T-cell (primary cell): ENCODE measurements around the gene JRKL. TPM values are rescaled to one million over a fixed set of nuclear protein-coding genes. Genes with fewer than 3 reads are reported as not detected.

Source experiments
- ATAC-seq, 4 experiments: fragments of 200-7000 bp in 3 of 4; fragments of 150-1000 bp in 1 of 4; cut with Tn5 transposase; replicated peaks in 1 of 4; 1 replicate in 3 of 4; 2 replicates in 1 of 4; pipeline ENCODE4 v1.10.0; 2021; ENCODE audit warnings: moderate library complexity in 3 of 4, mild to moderate bottlenecking in 2 of 4, moderate number of reproducible peaks in 1 of 4
- CTCF ChIA-PET, 2 donors: fragments of 300-600 bp; sonication (Branson Sonifier 250); formaldehyde crosslinking; loops; one replicate each; lab custom pipeline; 2022; ENCODE audit warnings: antibody characterized with exemption in 2 of 2; lab: Charles Lee
- POLR2A ChIA-PET, 2 donors: fragments of 300-600 bp; sonication (Branson Sonifier 250); formaldehyde crosslinking; loops; one replicate each; lab custom pipeline; 2022; ENCODE audit warnings: antibody characterized with exemption in 2 of 2; lab: Charles Lee
- DNase-seq, 35 experiments: peaks; one replicate each; pipeline versions ENCODE4 v3.0.0 to v3.0.0-alpha.2; 2013 to 2023
- H3K27ac ChIP-seq: one replicate; pipeline ENCODE4 v1.5.1; 2013; ENCODE audit warnings: low read length
- H3K27me3 ChIP-seq, 2 experiments: replicated peaks in 1 of 2; 1 replicate in 1 of 2; 2 replicates in 1 of 2; pipeline versions ENCODE4 v1.6.1 to v1.7.0; 2013; ENCODE audit warnings: low read length in 1 of 2, mixed read lengths in 1 of 2; ENCODE audit not compliant: control insufficient read depth in 2 of 2, insufficient read depth in 2 of 2; ENCODE audit errors: extremely low read depth in 1 of 2
- H3K36me3 ChIP-seq, 2 donors: 1 replicate in 1 of 2; 2 replicates in 1 of 2; pipeline versions ENCODE4 v1.6.1 to v1.7.0; 2013; ENCODE audit warnings: low read length in 1 of 2; ENCODE audit not compliant: control insufficient read depth in 2 of 2, insufficient read depth in 1 of 2; ENCODE audit errors: extremely low read depth in 1 of 2
- H3K4me1 ChIP-seq, 2 experiments: 1 replicate in 1 of 2; 2 replicates in 1 of 2; pipeline versions ENCODE4 v1.6.1 to v1.7.0; 2013; ENCODE audit warnings: low read length in 2 of 2, mixed read lengths in 1 of 2; ENCODE audit not compliant: insufficient read depth in 2 of 2, control insufficient read depth in 1 of 2; ENCODE audit errors: extremely low read depth in 1 of 2
- H3K4me3 ChIP-seq, 2 donors: 1 replicate in 1 of 2; 2 replicates in 1 of 2; pipeline versions ENCODE4 v1.5.1 to v1.7.0; 2013; ENCODE audit warnings: mild to moderate bottlenecking in 2 of 2, low read length in 1 of 2, moderate library complexity in 1 of 2; ENCODE audit not compliant: control insufficient read depth in 1 of 2; ENCODE audit errors: extremely low read depth in 1 of 2
- H3K9me3 ChIP-seq: 2 replicates; pipeline ENCODE4 v1.7.0; 2013
- H3K27ac Mint-ChIP-seq, 2 donors: one replicate each; pipeline ENCODE4 v1.8.0; 2020 to 2021; ENCODE audit warnings: mild to moderate bottlenecking in 2 of 2, mixed read lengths in 2 of 2
- H3K27me3 Mint-ChIP-seq, 2 donors: one replicate each; pipeline ENCODE4 v1.8.0; 2021 to 2022; ENCODE audit warnings: mixed read lengths in 2 of 2
- H3K36me3 Mint-ChIP-seq: one replicate; pipeline ENCODE4 v1.8.0; 2021; ENCODE audit warnings: mixed read lengths
- H3K4me1 Mint-ChIP-seq, 3 donors: one replicate each; pipeline ENCODE4 v1.8.0; 2020 to 2022; ENCODE audit warnings: mixed read lengths in 3 of 3, mild to moderate bottlenecking in 1 of 3
- H3K4me3 Mint-ChIP-seq, 3 donors: one replicate each; pipeline ENCODE4 v1.8.0; 2020 to 2022; ENCODE audit warnings: mild to moderate bottlenecking in 3 of 3, mixed read lengths in 3 of 3, moderate library complexity in 3 of 3
- H3K9me3 Mint-ChIP-seq, 3 donors: one replicate each; pipeline ENCODE4 v1.8.0; 2020 to 2022; ENCODE audit warnings: mixed read lengths in 3 of 3
- WGBS: methylation state at CpG from one replicate; pipeline ENCODE4 v1.1.5; 2013; ENCODE audit warnings: missing lambda C conversion rate; ENCODE audit not compliant: insufficient coverage; 5-methylcytosine and 5-hydroxymethylcytosine counted together
- total RNA-seq, 35 experiments: library from RNA in 6 of 35; stranded (reverse) in 6 of 35; fragments of 120-200 nt in 1 of 35; gene quantifications; one replicate each; pipeline versions ENCODE4 v1.2.1 to v1.2.4 and lab custom pipeline; 2013 to 2026

Gene JRKL
- total RNA-seq, 5 donors from 2014 or later (not counting 1 experiment from before 2014, with no cell fraction given): 4.8 to 15.6 (median 12.3) TPM

- Histone ChIP-seq H3K27ac (peak within 1 kb of the TSS; percentile 61), H3K27me3 (no peaks in the 10 kb centered on the region), H3K4me1 (peaks cover 11 to 36% of the 10 kb centered on the region in 2 experiments), H3K4me3 (peak within 1 kb of the TSS; percentile 69 to 97), H3K36me3 (no peaks in the 10 kb centered on the region), H3K9me3 (no peaks in the 10 kb centered on the region)
- Mint-ChIP-seq H3K9me3 (no peaks in the 10 kb centered on the region), H3K27me3 (no peaks in the 10 kb centered on the region), H3K4me1 (peaks cover 23 to 46% (median 36%) of the 10 kb centered on the region in 3 donors), H3K36me3 (peaks cover 3% of the 10 kb centered on the region), H3K27ac (peak within 1 kb of the TSS; percentile 93 to 98), H3K4me3 (peak within 1 kb of the TSS; percentile 87 to 98 (median 98))
- DNase-seq (peak; percentile 67 to 95 (median 89)), ATAC-seq (peak; percentile 82 to 90 (median 85))
- POLR2A ChIA-PET: interaction anchor here (0.5 to 3.2 kb wide), 30 partner anchors 11 to 1703 kb away, joined by 3 to 38 read pairs (median 3); partner anchors contain the start of genes CCDC82 (in 1 of the 2) and JRKL (in 1 of the 2)
- CTCF ChIA-PET: interaction anchor here (0.6 to 7.2 kb wide), 129 partner anchors 8 to 1370 kb away, joined by 3 to 145 read pairs (median 4); partner anchors contain the start of genes CCDC82 (in 1 of the 2), CWC15 (in 1 of the 2), JRKL (in 1 of the 2) and KDM4D (in 1 of the 2)
- WGBS: 6% methylated on average over 15 of the region's 31 CpGs
Observed at GRCh38 chr11:96342961-96343711, 46.7 kb upstream of the JRKL start, which contains the start of gene MAML2. Gene MAML2 (minus strand): TSS chr11:96343195. CDS start chr11:96341895, 1,300 bp downstream.

GRCh38 chr11:96356848-96357247, 33.0 kb upstream of the JRKL start:
- POLR2A ChIA-PET: no interaction called here
- Histone ChIP-seq H3K27me3 (no peaks in the 10 kb centered on the region), H3K4me1 (no peaks in the 10 kb centered on the region), H3K4me3 (no peak overlapping the region), H3K36me3 (peaks cover 0 to 51% of the 10 kb centered on the region in 2 donors), H3K9me3 (no peaks in the 10 kb centered on the region), H3K27ac (no peak overlapping the region)
- Mint-ChIP-seq H3K27ac (no peak overlapping the region), H3K4me3 (no peak overlapping the region), H3K4me1 (peaks cover 4 to 15% (median 9%) of the 10 kb centered on the region in 3 donors), H3K9me3 (no peaks in the 10 kb centered on the region), H3K36me3 (peaks cover 50% of the 10 kb centered on the region), H3K27me3 (no peaks in the 10 kb centered on the region)
- ATAC-seq: no peak
- CTCF ChIA-PET: no interaction called here
- no peak for DNase-seq
- WGBS: 100% methylated on average over 3 of the region's 4 CpGs

GRCh38 chr11:96357794-96358193, 32.0 kb upstream of the JRKL start:
- Histone ChIP-seq H3K4me3 (no peak overlapping the region), H3K9me3 (no peaks in the 10 kb centered on the region), H3K27ac (no peak overlapping the region), H3K27me3 (no peaks in the 10 kb centered on the region), H3K4me1 (no peaks in the 10 kb centered on the region), H3K36me3 (peaks cover 0 to 48% of the 10 kb centered on the region in 2 donors)
- DNase-seq: peak in 1 of 35 experiments; percentile 20
- Mint-ChIP-seq H3K27ac (peak overlapping the region in 1 of 2 donors; percentile 23), H3K36me3 (peaks cover 53% of the 10 kb centered on the region), H3K4me3 (no peak overlapping the region), H3K9me3 (no peaks in the 10 kb centered on the region), H3K4me1 (peaks cover 4 to 15% (median 9%) of the 10 kb centered on the region in 3 donors), H3K27me3 (no peaks in the 10 kb centered on the region)
- peak in 1 of 4 experiments; percentile 49 for ATAC-seq
- WGBS: 83% methylated on average over 1 of the region's 1 CpG
- ChIA-PET CTCF (interaction anchor here in 1 of 2 donors (1.0 kb wide), 1 partner anchor 15 kb away, joined by 3 read pairs; the partner anchor contains the start of gene MAML2), POLR2A (no interaction called here)

DNA sequence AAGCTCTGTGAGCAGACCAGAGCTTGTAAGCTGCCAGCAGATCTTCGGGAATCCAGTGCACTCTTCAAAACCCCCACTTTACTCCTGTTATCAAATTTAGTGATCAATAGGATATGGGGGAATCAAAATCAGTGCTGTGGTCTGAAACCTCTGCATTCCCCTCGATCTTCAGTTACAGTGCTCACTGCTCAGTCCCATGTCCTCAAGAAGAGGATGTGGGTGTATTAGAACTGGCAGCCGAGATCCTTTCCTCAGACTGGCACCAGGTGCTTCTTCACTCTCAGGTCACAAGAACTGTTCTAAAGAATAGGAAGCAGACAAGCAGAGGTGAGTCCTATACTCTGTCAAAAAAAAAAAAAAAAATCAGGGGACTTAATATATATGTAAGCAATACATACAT, 31.5 kb upstream of the JRKL start:
- no peak overlapping the region for H3K4me3 ChIP-seq
- no peaks in the 10 kb centered on the region for H3K9me3 ChIP-seq
- no peaks in the 10 kb centered on the region for H3K27me3 Mint-ChIP-seq
- DNase-seq (no peak), ATAC-seq (no peak)
- no peak overlapping the region for H3K4me3 Mint-ChIP-seq
- no peaks in the 10 kb centered on the region for H3K4me1 ChIP-seq
- H3K4me1 Mint-ChIP-seq: peaks cover 4 to 15% (median 9%) of the 10 kb centered on the region in 3 donors
- no peaks in the 10 kb centered on the region for H3K27me3 ChIP-seq
- no CpG with 5 or more reads among the region's 3 CpGs for WGBS
- H3K27ac ChIP-seq: no peak overlapping the region
- CTCF ChIA-PET: interaction anchor here in 1 of 2 donors (1.0 kb wide), 1 partner anchor 15 kb away, joined by 3 read pairs; the partner anchor contains the start of gene MAML2
- POLR2A ChIA-PET: no interaction called here
- no peak overlapping the region for H3K27ac Mint-ChIP-seq
- peaks cover 53% of the 10 kb centered on the region for H3K36me3 Mint-ChIP-seq
- H3K9me3 Mint-ChIP-seq: no peaks in the 10 kb centered on the region
- H3K36me3 ChIP-seq: peaks cover 0 to 46% of the 10 kb centered on the region in 2 donors

- POLR2A ChIA-PET: interaction anchor here in 1 of 2 donors (0.6 kb wide), 1 partner anchor 119 kb away, joined by 3 read pairs; no protein-coding TSS in a partner anchor
- peaks cover 2 to 15% (median 9%) of the 10 kb centered on the region in 3 donors for H3K4me1 Mint-ChIP-seq
- Histone ChIP-seq H3K36me3 (peaks cover 0 to 42% of the 10 kb centered on the region in 2 donors), H3K27me3 (no peaks in the 10 kb centered on the region), H3K9me3 (no peaks in the 10 kb centered on the region), H3K4me3 (no peak overlapping the region), H3K4me1 (no peaks in the 10 kb centered on the region), H3K27ac (no peak overlapping the region)
- WGBS: 50% methylated on average over 1 of the region's 2 CpGs
- peaks cover 32% of the 10 kb centered on the region for H3K36me3 Mint-ChIP-seq
- ATAC-seq: no peak
- no peak overlapping the region for H3K4me3 Mint-ChIP-seq
- no peaks in the 10 kb centered on the region for H3K9me3 Mint-ChIP-seq
- CTCF ChIA-PET: interaction anchor here (1.0 to 1.4 kb wide), 2 partner anchors 19 kb away, joined by 4 to 7 read pairs; partner anchors contain the start of gene MAML2 (in 2 of the 2)
- no peak for DNase-seq
- no peaks in the 10 kb centered on the region for H3K27me3 Mint-ChIP-seq
- H3K27ac Mint-ChIP-seq: no peak overlapping the region
Observed at GRCh38 chr11:96361778-96362177, 28.0 kb upstream of the JRKL start.

GRCh38 chr11:96365493-96365892, 24.3 kb upstream of the JRKL start:
- peaks cover 0 to 3% (median 3%) of the 10 kb centered on the region in 3 donors for H3K4me1 Mint-ChIP-seq
- H3K9me3 ChIP-seq: no peaks in the 10 kb centered on the region
- H3K9me3 Mint-ChIP-seq: no peaks in the 10 kb centered on the region
- no peak overlapping the region for H3K27ac ChIP-seq
- H3K27me3 ChIP-seq: no peaks in the 10 kb centered on the region
- H3K36me3 ChIP-seq: peaks cover 5 to 27% of the 10 kb centered on the region in 2 donors
- peaks cover 26% of the 10 kb centered on the region for H3K36me3 Mint-ChIP-seq
- ChIA-PET CTCF (interaction anchor here (1.0 to 1.1 kb wide), 2 partner anchors 22 to 276 kb away, joined by 3 to 5 read pairs; partner anchors contain the start of gene MAML2 (in 1 of the 2)), POLR2A (interaction anchor here in 1 of 2 donors (0.6 kb wide), 1 partner anchor 572 kb away, joined by 5 read pairs; no protein-coding TSS in a partner anchor)
- DNase-seq (no peak), ATAC-seq (no peak)
- H3K27ac Mint-ChIP-seq: no peak overlapping the region
- H3K4me3 ChIP-seq: no peak overlapping the region
- H3K4me3 Mint-ChIP-seq: no peak overlapping the region
- no peaks in the 10 kb centered on the region for H3K27me3 Mint-ChIP-seq
- WGBS: no CpG with 5 or more reads among the region's 1 CpG
- H3K4me1 ChIP-seq: no peaks in the 10 kb centered on the region
